AG08395 (cell line): ENCODE measurements around the gene DUSP11.
"Not testable (repeated sequence)": the region's sequence is repeated elsewhere in the genome, so short reads cannot be mapped to it uniquely, and the experiment has no call there.

Experiments
- DNase-seq: peaks from one replicate; pipeline ENCODE4 v3.0.0; 2012; ENCODE audit warnings: mixed read lengths, low spot score

Gene DUSP11

GRCh38 chr2:73772819-73773218, 7.1 kb downstream of the DUSP11 start:
- DNase-seq = no peak

GRCh38 chr2:73770725-73771124, 9.2 kb downstream of the DUSP11 start:
- no peak for DNase-seq

GRCh38 chr2:73766994-73767393, 12.9 kb downstream of the DUSP11 start:
- DNase-seq = no peak

- no peak for DNase-seq
Measured at GRCh38 chr2:73766349-73766748, 13.6 kb downstream of the DUSP11 start.

- no peak for DNase-seq
Measured at GRCh38 chr2:73764945-73765344, 15.0 kb downstream of the DUSP11 start.

- peak; percentile 23 for DNase-seq
Measured at GRCh38 chr2:73762571-73762970, 17.3 kb downstream of the DUSP11 start.

- DNase-seq = no peak
Measured at GRCh38 chr2:73759904-73760303, 20.0 kb downstream of the DUSP11 start.

- peak; percentile 25 for DNase-seq
Measured at GRCh38 chr2:73759285-73759764, 20.6 kb downstream of the DUSP11 start.

GRCh38 chr2:73754332-73754731, 25.6 kb downstream of the DUSP11 start:
- not testable (repeated sequence) for DNase-seq

GRCh38 chr2:73749314-73749713, 30.6 kb downstream of the DUSP11 start:
- no peak for DNase-seq

- DNase-seq = no peak
Measured at GRCh38 chr2:73746877-73747208, 33.1 kb downstream of the DUSP11 start.

GRCh38 chr2:73746015-73746876, 33.7 kb downstream of the DUSP11 start:
- DNase-seq = no peak

GRCh38 chr2:73740767-73741166, 39.1 kb downstream of the DUSP11 start:
- DNase-seq = no peak

GRCh38 chr2:73739101-73739500, 40.8 kb downstream of the DUSP11 start:
- DNase-seq = no peak

GRCh38 chr2:73736855-73737779, 42.8 kb downstream of the DUSP11 start, which contains the start of gene TPRKB:
TSS of gene TPRKB (minus strand) at chr2:73737345. CDS start at chr2:73734569, 2,776 bp downstream.
- DNase-seq = peak; percentile 99

GRCh38 chr2:73736378-73736777, 43.5 kb downstream of the DUSP11 start:
- DNase-seq = no peak

GRCh38 chr2:73730810-73731209, 49.1 kb downstream of the DUSP11 start:
- no peak for DNase-seq

GRCh38 chr2:73728711-73729110, 51.2 kb downstream of the DUSP11 start:
- no peak for DNase-seq

GRCh38 chr2:73728043-73728442, 51.9 kb downstream of the DUSP11 start:
- DNase-seq = no peak

GRCh38 chr2:73726657-73727056, 53.2 kb downstream of the DUSP11 start:
- DNase-seq = not testable (repeated sequence)

- DNase-seq = no peak
Measured at GRCh38 chr2:73718851-73719621, 60.9 kb downstream of the DUSP11 start.

- DNase-seq = no peak
Measured at GRCh38 chr2:73718421-73718820, 61.5 kb downstream of the DUSP11 start.
